Trophoblast cell (in vitro differentiated cells and primary cell): ENCODE measurements around the gene TNFRSF21.

Source experiments
- DNase-seq, 2 donors: peaks; one replicate each; pipeline ENCODE4 v3.0.0-alpha.2; 2016
- H2AFZ ChIP-seq: 2 replicates; pipeline ENCODE4 v1.6.1; 2013; ENCODE audit warnings: low read length, moderate library complexity, mild to moderate bottlenecking; ENCODE audit not compliant: insufficient read depth, poor library complexity
- H2AK5ac ChIP-seq: 2 replicates; pipeline ENCODE4 v1.6.1; 2013; ENCODE audit warnings: mild to moderate bottlenecking, low read length
- H2BK120ac ChIP-seq: 2 replicates; pipeline ENCODE4 v1.6.1; 2013; ENCODE audit warnings: low read length, mild to moderate bottlenecking, moderate library complexity; ENCODE audit not compliant: insufficient read depth, poor library complexity
- H2BK12ac ChIP-seq: 2 replicates; pipeline ENCODE4 v1.6.1; 2013; ENCODE audit warnings: mild to moderate bottlenecking, low read length, moderate library complexity
- H2BK5ac ChIP-seq: 2 replicates; pipeline ENCODE4 v1.6.1; 2013; ENCODE audit warnings: low read length, low read depth, moderate library complexity, mild to moderate bottlenecking; ENCODE audit not compliant: poor library complexity
- H3K14ac ChIP-seq: 2 replicates; pipeline ENCODE4 v1.6.1; 2013; ENCODE audit warnings: mild to moderate bottlenecking, low read length
- H3K18ac ChIP-seq: 2 replicates; pipeline ENCODE4 v1.6.1; 2013; ENCODE audit warnings: mild to moderate bottlenecking, low read length
- H3K23ac ChIP-seq: 2 replicates; pipeline ENCODE4 v1.6.1; 2013; ENCODE audit warnings: low read length
- H3K27ac ChIP-seq: 2 replicates; pipeline ENCODE4 v1.5.1; 2013; ENCODE audit warnings: low read depth, mild to moderate bottlenecking, inconsistent platforms, low read length, moderate library complexity
- H3K27me3 ChIP-seq: 2 replicates; pipeline ENCODE4 v1.6.1; 2013; ENCODE audit warnings: inconsistent platforms, mild to moderate bottlenecking, low read length, moderate library complexity; ENCODE audit not compliant: insufficient read depth
- H3K36me3 ChIP-seq, 2 experiments: 1 replicate in 1 of 2; 2 replicates in 1 of 2; pipeline ENCODE4 v1.6.1; 2013; ENCODE audit warnings: low read length in 2 of 2, mild to moderate bottlenecking in 2 of 2, moderate library complexity in 1 of 2; ENCODE audit not compliant: insufficient read depth in 2 of 2, control insufficient read depth in 1 of 2
- H3K4ac ChIP-seq: 2 replicates; pipeline ENCODE4 v1.6.1; 2013; ENCODE audit warnings: low read depth, mild to moderate bottlenecking, low read length, moderate library complexity
- H3K4me1 ChIP-seq, 2 experiments: 1 replicate in 1 of 2; 2 replicates in 1 of 2; pipeline ENCODE4 v1.6.1; 2013; ENCODE audit warnings: low read length in 2 of 2, mild to moderate bottlenecking in 2 of 2, moderate library complexity in 1 of 2; ENCODE audit not compliant: insufficient read depth in 2 of 2, control insufficient read depth in 1 of 2
- H3K4me2 ChIP-seq: 2 replicates; pipeline ENCODE4 v1.6.1; 2013; ENCODE audit warnings: inconsistent platforms, mild to moderate bottlenecking, low read length, moderate library complexity
- H3K4me3 ChIP-seq: 2 replicates; pipeline ENCODE4 v1.5.1; 2013; ENCODE audit warnings: mild to moderate bottlenecking, low read depth, low read length, inconsistent platforms
- H3K79me1 ChIP-seq: one replicate; pipeline ENCODE4 v1.6.1; 2013; ENCODE audit warnings: low read length
- H3K79me2 ChIP-seq: 2 replicates; pipeline ENCODE4 v1.6.1; 2013; ENCODE audit warnings: low read length, mild to moderate bottlenecking; ENCODE audit not compliant: control insufficient read depth, insufficient read depth, poor library complexity
- H3K9ac ChIP-seq: 2 replicates; pipeline ENCODE4 v1.6.1; 2013; ENCODE audit warnings: mild to moderate bottlenecking, low read length
- H3K9me3 ChIP-seq: 2 replicates; pipeline ENCODE4 v1.6.1; 2013; ENCODE audit warnings: low read depth, mild to moderate bottlenecking, control low read depth, inconsistent platforms, low read length; ENCODE audit not compliant: insufficient read depth
- H4K12ac ChIP-seq: 2 replicates; pipeline ENCODE4 v1.6.1; 2013; ENCODE audit warnings: low read depth, mild to moderate bottlenecking, low read length, moderate library complexity
- H4K8ac ChIP-seq: 2 replicates; pipeline ENCODE4 v1.6.1; 2013; ENCODE audit warnings: low read depth, mild to moderate bottlenecking, low read length, moderate library complexity
- H4K91ac ChIP-seq: one replicate; pipeline ENCODE4 v1.6.1; 2013; ENCODE audit warnings: low read depth, mild to moderate bottlenecking, low read length, moderate library complexity
- WGBS: extraction: QIAGEN DNeasy Blood & Tissue Kit; methylation state at CpG from one replicate; pipeline ENCODE4 v1.1.7; 2013; ENCODE audit warnings: missing lambda C conversion rate; ENCODE audit not compliant: insufficient read length, insufficient coverage; ENCODE audit errors: extremely low coverage; 5-methylcytosine and 5-hydroxymethylcytosine counted together

Gene TNFRSF21

DNA sequence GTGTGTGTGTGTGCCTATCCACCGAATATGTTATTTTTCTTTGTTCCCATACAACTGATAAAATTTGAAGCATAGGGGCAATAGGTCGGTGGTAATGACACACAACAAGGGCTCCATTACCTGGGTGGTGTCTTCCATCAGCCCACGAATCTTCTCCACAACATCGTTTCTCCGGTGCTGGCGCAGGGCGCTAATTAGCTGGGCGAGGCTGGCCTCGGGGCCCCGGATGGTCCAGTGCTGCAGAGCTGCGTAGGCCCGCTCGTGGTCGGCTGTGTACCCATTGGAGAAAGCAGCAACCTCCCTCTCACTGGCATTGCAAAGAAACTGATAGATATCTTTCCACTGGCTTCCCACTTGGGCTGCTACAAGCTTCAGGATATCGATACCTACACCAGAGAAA lies 56.6 kb downstream of the TNFRSF21 start:
- H2BK5ac ChIP-seq = no peak overlapping the region

DNA sequence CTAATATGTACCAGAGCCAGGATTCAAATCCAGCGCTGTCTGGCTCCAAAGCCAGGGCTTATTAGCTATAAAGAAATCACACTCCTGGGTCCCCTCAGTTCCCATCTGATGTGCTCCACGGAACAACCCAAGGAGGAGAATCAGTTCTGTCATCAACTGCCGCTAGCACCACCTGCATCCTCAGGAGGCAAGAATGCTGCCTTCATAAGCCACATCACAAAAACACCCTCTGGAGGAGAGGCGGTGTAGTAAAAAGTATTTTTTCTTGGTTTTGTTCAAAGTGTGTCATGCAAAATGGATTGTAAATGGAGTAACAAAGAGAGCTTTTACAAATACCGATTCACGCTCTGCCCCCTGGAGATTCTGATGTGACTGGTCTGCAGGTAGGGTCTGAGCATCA lies 57.1 kb downstream of the TNFRSF21 start:
- Histone ChIP-seq H2AFZ (no peak overlapping the region), H3K14ac (no peak overlapping the region), H3K4me3 (no peak overlapping the region), H3K4me1 (peaks cover 0 to 4% of the 10 kb centered on the region in 2 experiments), H4K91ac (no peak overlapping the region), H4K12ac (no peak overlapping the region), H2BK5ac (no peak overlapping the region), H3K27ac (no peak overlapping the region), H2BK12ac (no peak overlapping the region), H3K9ac (no peak overlapping the region), H3K18ac (no peak overlapping the region), H3K9me3 (no peaks in the 10 kb centered on the region), H3K27me3 (no peaks in the 10 kb centered on the region), H3K4ac (no peak overlapping the region), H2AK5ac (no peak overlapping the region), H3K79me1 (peaks cover 2% of the 10 kb centered on the region), H3K23ac (no peak overlapping the region), H4K8ac (no peak overlapping the region), H3K4me2 (no peak overlapping the region), H2BK120ac (no peak overlapping the region), H3K36me3 (peaks cover 15 to 36% of the 10 kb centered on the region in 2 experiments), H3K79me2 (peaks cover 3% of the 10 kb centered on the region)
- WGBS = no CpG with 5 or more reads among the region's 6 CpGs
- DNase-seq = peak in 1 of 2 donors; percentile 47

More for the DNA sequence above, 56.6 kb downstream of the TNFRSF21 start:
- H3K27ac ChIP-seq = no peak overlapping the region
- no peak overlapping the region for H3K9ac ChIP-seq
- H4K8ac ChIP-seq = no peak overlapping the region
- H4K12ac ChIP-seq = no peak overlapping the region
- no CpG with 5 or more reads among the region's 15 CpGs for WGBS
- no peak overlapping the region for H2BK12ac ChIP-seq
- DNase-seq = peak; percentile 67
- H3K79me1 ChIP-seq = peaks cover 2% of the 10 kb centered on the region
- peaks cover 20 to 41% of the 10 kb centered on the region in 2 experiments for H3K36me3 ChIP-seq
- no peak overlapping the region for H3K4me2 ChIP-seq
- no peaks in the 10 kb centered on the region for H3K27me3 ChIP-seq
- peaks cover 0 to 4% of the 10 kb centered on the region in 2 experiments for H3K4me1 ChIP-seq
- peak overlapping the region; percentile 93 for H3K18ac ChIP-seq
- H4K91ac ChIP-seq = no peak overlapping the region
- H3K23ac ChIP-seq = no peak overlapping the region
- no peak overlapping the region for H2BK120ac ChIP-seq
- H2AK5ac ChIP-seq = no peak overlapping the region
- H3K79me2 ChIP-seq = peaks cover 3% of the 10 kb centered on the region
- H2AFZ ChIP-seq = no peak overlapping the region
- H3K4ac ChIP-seq = no peak overlapping the region
- no peak overlapping the region for H3K4me3 ChIP-seq
- no peak overlapping the region for H3K14ac ChIP-seq
- H3K9me3 ChIP-seq = no peaks in the 10 kb centered on the region

- Histone ChIP-seq H3K79me2 (peaks cover 5% of the 10 kb centered on the region), H2BK12ac (no peak overlapping the region), H4K91ac (no peak overlapping the region), H3K36me3 (peaks cover 15 to 34% of the 10 kb centered on the region in 2 experiments), H4K12ac (no peak overlapping the region), H3K9ac (no peak overlapping the region), H3K18ac (peak overlapping the region; percentile 59), H3K79me1 (peaks cover 2% of the 10 kb centered on the region), H3K14ac (no peak overlapping the region), H3K27me3 (no peaks in the 10 kb centered on the region), H3K4me3 (no peak overlapping the region), H2AK5ac (no peak overlapping the region), H3K4me1 (peaks cover 0 to 4% of the 10 kb centered on the region in 2 experiments), H2BK5ac (no peak overlapping the region), H3K4ac (peak overlapping the region; percentile 55), H3K23ac (no peak overlapping the region), H3K27ac (no peak overlapping the region), H4K8ac (no peak overlapping the region), H3K4me2 (no peak overlapping the region), H2BK120ac (no peak overlapping the region), H2AFZ (no peak overlapping the region), H3K9me3 (no peaks in the 10 kb centered on the region)
- DNase-seq = no peak
- no CpG with 5 or more reads among the region's 5 CpGs for WGBS
These were observed 58.3 kb downstream of the TNFRSF21 start for GRCh38 chr6:47251396-47251795.

GRCh38 chr6:47250302-47250701 lies 59.4 kb downstream of the TNFRSF21 start:
- Histone ChIP-seq H4K12ac (no peak overlapping the region), H2BK12ac (no peak overlapping the region), H3K79me2 (peaks cover 5% of the 10 kb centered on the region), H3K23ac (no peak overlapping the region), H3K9me3 (no peaks in the 10 kb centered on the region), H3K9ac (no peak overlapping the region), H2BK5ac (no peak overlapping the region), H3K4me1 (peaks cover 0 to 4% of the 10 kb centered on the region in 2 experiments), H3K27ac (no peak overlapping the region), H3K14ac (no peak overlapping the region), H3K4me2 (no peak overlapping the region), H4K8ac (no peak overlapping the region), H3K18ac (no peak overlapping the region), H3K36me3 (peaks cover 15 to 31% of the 10 kb centered on the region in 2 experiments), H3K4me3 (no peak overlapping the region), H3K4ac (peak overlapping the region; percentile 27), H2AFZ (no peak overlapping the region), H2AK5ac (no peak overlapping the region), H3K79me1 (peaks cover 2% of the 10 kb centered on the region), H3K27me3 (no peaks in the 10 kb centered on the region), H4K91ac (no peak overlapping the region), H2BK120ac (no peak overlapping the region)
- no peak for DNase-seq
- no CpG with 5 or more reads among the region's 1 CpG for WGBS
